ENCODE data around the gene JUND.
"Not testable (repeated sequence)": the region's sequence is repeated elsewhere in the genome, so short reads cannot be mapped to it uniquely, and the experiment has no call there.

The JUND gene

GRCh38 chr19:18281082-18282020, at the start of gene JUND:
TSS of gene JUND (minus strand) at chr19:18281622. CDS start at chr19:18281484, 138 bp downstream.
- DNase-seq (ENCODE audit: low spot score): peak; percentile 99

DNA sequence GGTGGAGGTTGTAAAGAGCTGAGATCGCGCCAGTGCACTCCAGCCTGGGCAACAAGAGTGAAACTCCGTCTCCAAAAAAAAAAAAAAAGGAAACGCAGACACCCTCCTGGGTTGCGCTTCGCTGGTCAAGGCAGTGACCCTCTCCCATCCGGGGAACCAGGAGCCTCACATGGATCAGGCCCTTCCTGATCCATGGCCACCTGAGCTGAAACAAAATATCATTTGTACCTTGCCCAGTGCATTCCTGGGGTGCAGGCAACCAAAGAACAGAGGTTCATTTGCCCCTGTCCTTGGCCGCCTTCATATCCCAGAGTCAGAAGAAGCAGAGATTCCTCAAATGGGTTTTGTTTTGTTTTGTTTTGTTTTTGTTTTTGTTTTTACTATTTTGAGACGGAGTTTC, 49.4 kb upstream of the JUND start:
- no peak for DNase-seq (ENCODE audit: low spot score)

- DNase-seq (ENCODE audit: low spot score): no peak
Observed at GRCh38 chr19:18329035-18329376, 47.6 kb upstream of the JUND start.

GRCh38 chr19:18328340-18329034, 47.1 kb upstream of the JUND start:
- peak; percentile 97 for DNase-seq (ENCODE audit: low spot score)

DNA sequence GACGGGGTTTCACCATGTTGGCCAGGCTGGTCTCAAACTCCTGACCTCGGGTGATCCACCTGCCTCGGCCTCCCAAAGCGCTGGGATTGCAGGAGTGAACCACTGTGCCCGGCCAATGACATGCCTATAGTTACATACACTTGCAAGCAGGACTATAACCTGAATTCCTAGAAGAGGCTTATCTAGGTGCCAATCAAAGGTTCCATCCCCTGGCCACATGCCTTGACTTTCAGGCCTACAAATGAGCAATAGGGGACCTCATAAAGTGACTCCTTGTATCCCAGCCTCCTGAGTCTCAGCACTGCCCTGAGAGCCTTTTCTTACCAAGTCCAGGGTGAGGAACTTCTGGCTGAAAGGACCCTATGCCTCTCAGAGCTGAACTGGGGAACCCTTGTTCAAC, 45.4 kb upstream of the JUND start:
- DNase-seq (ENCODE audit: low spot score): no peak

GRCh38 chr19:18324373-18324731, 42.9 kb upstream of the JUND start:
- not testable (repeated sequence) for DNase-seq (ENCODE audit: low spot score)

- DNase-seq (ENCODE audit: low spot score): peak; percentile 93
Observed at GRCh38 chr19:18322759-18323460, 41.5 kb upstream of the JUND start, which contains the start of gene LSM4. TSS of gene LSM4 (minus strand) at chr19:18323076. CDS start at chr19:18323020, 56 bp downstream.

- DNase-seq (ENCODE audit: low spot score): no peak
Observed at GRCh38 chr19:18322318-18322758, 40.9 kb upstream of the JUND start.

GRCh38 chr19:18321734-18322102, 40.3 kb upstream of the JUND start:
- no peak for DNase-seq (ENCODE audit: low spot score)

DNA sequence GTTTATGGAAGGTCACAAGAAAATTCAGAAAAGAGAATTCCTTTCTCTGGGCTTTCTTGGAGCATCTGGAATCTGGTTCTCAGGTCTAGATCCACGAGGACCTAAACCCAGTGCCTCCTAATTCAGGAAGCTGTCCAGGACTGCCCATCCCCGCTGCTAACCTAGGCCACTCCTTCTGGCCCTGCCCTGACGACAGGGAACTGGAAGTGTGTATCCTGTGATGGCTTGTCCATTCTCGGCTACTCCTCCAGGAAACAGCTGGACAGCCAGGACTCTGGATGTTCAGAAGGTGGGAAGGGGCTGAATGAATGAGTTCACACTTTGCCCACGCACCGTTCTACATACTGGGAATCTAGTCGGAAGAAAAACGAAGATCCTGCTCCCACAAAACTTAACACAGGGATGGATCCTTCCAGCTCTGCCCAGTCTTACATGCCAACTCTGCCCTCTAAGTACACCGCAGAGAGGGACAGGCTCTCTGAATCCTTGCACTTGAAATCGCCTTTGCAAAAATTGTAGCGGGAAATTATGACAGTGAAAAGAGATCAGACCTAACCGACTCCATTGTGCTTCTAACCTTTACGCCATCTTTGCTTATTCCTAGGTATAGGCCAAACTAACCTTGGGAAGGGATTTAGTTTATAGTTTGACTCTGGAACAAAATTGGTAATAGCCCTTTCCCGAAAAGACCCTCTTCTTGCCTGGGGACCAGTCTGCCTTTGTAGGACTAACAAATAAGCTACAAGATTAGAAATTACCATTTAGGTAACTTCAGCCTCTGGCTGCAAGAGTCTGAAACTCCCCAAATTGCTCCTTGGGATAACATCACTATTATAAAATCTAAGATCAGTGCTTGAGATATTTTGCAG, 39.7 kb upstream of the JUND start:
- DNase-seq (ENCODE audit: low spot score): no peak

DNA sequence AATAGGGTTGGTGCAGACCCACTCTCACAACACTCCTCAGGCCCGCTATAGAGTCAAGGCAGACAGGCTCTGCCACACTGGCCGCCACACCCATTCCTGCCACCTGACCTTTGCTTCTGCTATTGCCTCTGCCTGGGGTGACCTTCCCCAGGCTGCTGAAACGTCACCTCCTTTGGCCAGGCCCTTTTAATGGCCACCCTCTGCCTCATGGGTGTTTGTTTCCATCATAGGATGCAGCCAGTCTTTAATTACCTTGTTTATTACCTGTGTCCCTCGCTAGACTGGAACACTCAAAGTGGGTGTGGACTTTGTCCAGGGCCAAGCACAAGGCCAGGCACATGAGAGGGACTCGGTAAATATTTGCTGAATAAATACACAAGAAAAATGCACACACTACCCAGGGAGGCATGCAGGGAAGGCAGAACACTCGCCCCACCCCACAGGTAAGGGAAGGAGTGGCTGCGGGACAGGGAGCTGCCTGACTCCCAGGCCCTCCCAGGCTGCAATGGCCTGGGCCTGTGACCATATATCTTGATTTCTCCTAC, 38.2 kb upstream of the JUND start:
- no peak for DNase-seq (ENCODE audit: low spot score)

GRCh38 chr19:18317961-18318800, 36.8 kb upstream of the JUND start:
- no peak for DNase-seq (ENCODE audit: low spot score)

- DNase-seq (ENCODE audit: low spot score): no peak
Observed at GRCh38 chr19:18313398-18313797, 32.0 kb upstream of the JUND start.

GRCh38 chr19:18312092-18312534, 30.7 kb upstream of the JUND start:
- DNase-seq (ENCODE audit: low spot score): no peak

DNA sequence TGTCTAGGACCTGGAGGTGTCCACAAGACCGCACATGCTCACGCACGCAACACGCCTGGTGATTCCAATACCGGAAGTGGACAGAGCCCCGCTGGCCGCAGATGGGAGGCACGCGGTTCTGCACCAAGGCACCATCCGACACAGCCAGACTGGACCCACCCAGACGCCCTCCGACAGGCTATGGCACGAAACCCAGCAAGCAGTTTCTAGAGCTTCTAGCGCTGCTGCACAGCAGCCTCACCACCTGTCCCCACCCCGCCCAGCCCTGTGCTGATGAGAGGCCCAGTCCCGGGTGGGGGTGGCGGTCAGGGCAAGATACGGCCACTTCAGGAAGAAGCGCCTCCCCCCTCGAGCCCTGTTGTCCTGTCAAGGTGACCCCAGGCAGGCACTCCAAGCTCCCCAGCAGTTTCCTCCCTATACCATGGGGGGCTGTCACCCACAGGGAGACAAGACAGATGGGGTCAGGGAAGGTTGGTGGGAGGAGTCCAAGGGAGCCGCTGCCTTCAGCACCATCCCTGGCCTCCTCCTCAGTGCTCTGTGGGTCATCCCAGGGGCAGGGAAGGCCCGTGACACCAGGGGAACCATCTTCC, 30.2 kb upstream of the JUND start:
- DNase-seq (ENCODE audit: low spot score): no peak

DNA sequence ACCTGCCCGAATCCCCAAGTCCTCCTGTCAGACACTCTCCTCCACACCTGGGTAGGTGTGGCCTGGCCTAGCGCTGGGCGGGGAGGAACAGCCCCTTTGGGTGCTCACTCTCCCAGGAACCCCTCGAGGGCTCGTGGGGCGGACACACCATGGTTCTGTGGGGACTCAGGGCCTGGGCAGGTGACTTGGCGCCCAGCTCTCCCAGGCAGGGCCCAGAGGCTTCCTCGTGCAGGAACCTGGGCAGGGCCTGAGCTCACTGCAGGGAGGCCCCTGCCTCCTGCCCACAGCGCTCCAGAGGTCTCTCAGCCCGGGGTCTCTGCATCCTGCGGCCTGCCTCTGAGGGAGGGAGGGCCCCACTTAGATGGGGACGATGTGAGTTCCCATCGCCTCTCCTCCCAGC, 29.5 kb upstream of the JUND start:
- DNase-seq (ENCODE audit: low spot score): no peak

GRCh38 chr19:18310118-18310909, 28.9 kb upstream of the JUND start:
- DNase-seq (ENCODE audit: low spot score): no peak

DNA sequence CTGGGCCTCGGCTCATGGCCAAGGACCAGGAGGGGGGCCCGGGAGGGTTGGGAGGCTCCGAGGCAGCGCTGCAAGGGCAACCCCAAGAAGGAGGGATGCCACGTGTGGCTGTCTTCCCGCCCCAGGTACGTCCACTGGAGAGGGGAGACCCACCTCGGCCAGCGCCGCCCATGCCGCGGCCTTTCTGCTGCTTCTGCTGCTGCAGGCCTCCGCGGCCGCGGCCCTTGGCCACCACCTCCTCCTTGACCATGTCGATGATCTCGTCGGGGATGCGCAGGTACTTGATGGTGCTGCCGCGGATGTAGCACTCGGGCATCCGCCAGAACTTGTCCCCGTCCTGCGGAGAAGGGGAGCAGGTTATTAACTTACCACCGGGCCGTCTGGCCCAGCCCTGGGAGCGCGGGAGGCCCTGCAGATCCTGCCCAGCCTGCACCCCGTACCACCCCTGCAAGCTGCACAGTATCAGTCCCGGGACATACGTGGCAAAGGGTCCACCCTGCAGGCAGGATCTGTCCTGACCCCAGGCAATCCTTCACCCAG, 28.2 kb upstream of the JUND start:
- no peak for DNase-seq (ENCODE audit: low spot score)

DNA sequence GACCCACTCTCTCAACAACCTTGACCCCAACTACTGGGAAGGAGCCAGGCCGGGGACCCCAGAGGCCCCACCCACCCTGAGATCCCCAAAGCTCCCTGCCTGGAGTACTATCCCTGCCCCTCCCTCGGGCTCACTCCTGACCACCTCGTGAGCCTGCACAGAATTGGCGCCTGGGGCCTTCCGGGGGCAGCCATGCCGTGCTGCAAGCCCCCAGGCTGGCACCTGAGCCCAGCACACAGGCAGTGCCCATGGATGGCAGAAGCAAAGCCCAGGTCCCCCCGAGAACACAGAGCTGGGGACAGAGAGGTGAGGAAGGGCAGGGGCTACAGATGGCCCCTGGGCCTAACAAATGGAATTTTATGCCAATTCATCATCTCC, 27.5 kb upstream of the JUND start:
- no peak for DNase-seq (ENCODE audit: low spot score)

Measured in globus pallidus (tissue), 1 donor.